Caco-2 (cell line): ENCODE results near the gene ALOX15B. TPM values are rescaled to one million over a fixed set of nuclear protein-coding genes. Genes with fewer than 3 reads are reported as not detected.

ENCODE experiments used
- BruUV-seq: library from RNA; stranded (reverse); fragments of 400-500 nt; replicated peaks from 2 replicates; lab custom pipeline; 2021; lab: Mats Ljungman, UMichigan
- CTCF ChIA-PET: fragments of 300-600 bp; sonication (Branson Sonifier 250); formaldehyde crosslinking; loops from one replicate; lab custom pipeline; 2022; ENCODE audit warnings: antibody characterized with exemption; lab: Charles Lee
- POLR2A ChIA-PET: fragments of 300-600 bp; sonication (Branson Sonifier 250); formaldehyde crosslinking; loops from one replicate; lab custom pipeline; 2022; ENCODE audit warnings: antibody characterized with exemption; lab: Charles Lee
- DNase-seq, 2 experiments: peaks; one replicate each; pipeline versions ENCODE4 v3.0.0 to v3.0.0-alpha.2; 2020 to 2022
- H3K27me3 ChIP-seq: replicated peaks from 2 replicates; pipeline ENCODE4 v1.6.0; 2011; ENCODE audit warnings: low read length; ENCODE audit not compliant: control insufficient read depth, insufficient read depth
- H3K36me3 ChIP-seq: 2 replicates; pipeline ENCODE4 v1.5.1; 2011; ENCODE audit warnings: low read length; ENCODE audit not compliant: control insufficient read depth, insufficient read depth
- H3K4me1 ChIP-seq: fragments of 250-450 bp; sonication (Bioruptor Pico); 2 replicates; pipeline ENCODE4 v1.5.1; 2020; ENCODE audit warnings: mild to moderate bottlenecking
- H3K4me3 ChIP-seq: 2 replicates; pipeline ENCODE4 v1.5.1; 2011; ENCODE audit warnings: low read depth, mild to moderate bottlenecking, control low read depth, low read length
- H3K9me3 ChIP-seq: fragments of 250-450 bp; sonication (Bioruptor Pico); 2 replicates; pipeline ENCODE4 v1.5.1; 2020; ENCODE audit warnings: mild to moderate bottlenecking, moderate library complexity
- H3K27ac Mint-ChIP-seq: one replicate; pipeline ENCODE4 v1.8.0; 2022; ENCODE audit warnings: mixed read lengths; ENCODE audit not compliant: unreplicated experiment
- H3K27me3 Mint-ChIP-seq: one replicate; pipeline ENCODE4 v1.8.0; 2022; ENCODE audit warnings: mixed read lengths; ENCODE audit not compliant: insufficient read depth, unreplicated experiment
- H3K36me3 Mint-ChIP-seq: one replicate; pipeline ENCODE4 v1.8.0; 2022; ENCODE audit warnings: mild to moderate bottlenecking, mixed read lengths; ENCODE audit not compliant: insufficient read depth, unreplicated experiment
- H3K4me1 Mint-ChIP-seq: one replicate; pipeline ENCODE4 v1.8.0; 2022; ENCODE audit warnings: low read depth, mixed read lengths; ENCODE audit not compliant: unreplicated experiment
- H3K4me3 Mint-ChIP-seq: one replicate; pipeline ENCODE4 v1.8.0; 2022; ENCODE audit warnings: mild to moderate bottlenecking, moderate library complexity, mixed read lengths; ENCODE audit not compliant: unreplicated experiment
- H3K9me3 Mint-ChIP-seq: one replicate; pipeline ENCODE4 v1.8.0; 2022; ENCODE audit warnings: mixed read lengths; ENCODE audit not compliant: unreplicated experiment
- intact Hi-C: fragments of 100-400 bp; cut with micrococcal nuclease; formaldehyde crosslinking; loops from one replicate; pipeline ENCODE4 v1.10.0; 2022; ENCODE audit not compliant: unreplicated experiment
- total RNA-seq: library from RNA; stranded (reverse); gene quantifications from 2 replicates; pipeline ENCODE4 v1.2.3, GENCODE V29; 2022
- TF ChIP-seq, protein P1 (sequence below), 2 experiments: fragments of 200-600 bp in 1 of 2; IDR thresholded peaks; 1 replicate in 1 of 2; 2 replicates in 1 of 2; pipeline versions ENCODE4 v1.5.1 to v1.8.0; 2011 to 2022; ENCODE audit warnings: antibody characterized with exemption in 1 of 2, control low read depth in 1 of 2, inconsistent platforms in 1 of 2, low read depth in 1 of 2, low read length in 1 of 2, mild to moderate bottlenecking in 1 of 2, moderate library complexity in 1 of 2; ENCODE audit not compliant: insufficient read depth in 1 of 2, severe bottlenecking in 1 of 2, unreplicated experiment in 1 of 2

ALOX15B gene
- total RNA-seq, 1 experiment from 2014 or later = not detected

DNA sequence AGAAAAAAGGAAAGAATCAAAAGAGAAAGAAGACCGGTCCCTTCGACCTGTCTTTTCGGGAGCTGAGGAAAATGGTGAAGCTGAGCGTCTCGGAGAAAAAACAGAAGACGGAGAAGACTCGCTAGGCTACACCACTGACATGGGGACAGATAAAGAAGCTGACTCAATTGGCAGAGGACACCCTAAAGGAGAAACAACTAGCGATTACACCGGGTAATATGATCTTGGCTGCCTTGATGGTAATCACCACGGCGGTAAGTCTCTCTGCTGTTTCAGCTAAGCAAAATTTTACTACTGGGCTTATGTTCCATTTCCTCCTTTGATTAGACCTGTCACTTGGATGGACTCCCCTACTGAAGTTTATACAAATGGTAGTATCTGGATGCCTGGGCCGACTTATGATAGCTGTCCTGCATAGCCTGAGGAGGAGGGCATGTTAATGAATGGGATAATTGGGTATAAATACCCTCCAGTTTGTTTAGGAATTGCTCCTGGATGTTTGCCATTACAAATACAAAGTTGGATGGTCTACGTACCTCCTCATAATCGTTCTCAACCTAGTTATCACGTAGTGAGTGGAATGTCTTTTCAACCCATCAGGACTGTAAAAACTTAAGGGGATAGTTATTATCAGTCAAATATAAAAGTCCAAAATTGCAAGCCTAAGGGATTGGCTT, 24.1 kb downstream of the ALOX15B start:
- Mint-ChIP-seq H3K4me1 (peaks cover 3% of the 10 kb centered on the region), H3K27ac (no peak overlapping the region), H3K27me3 (no peaks in the 10 kb centered on the region), H3K9me3 (no peaks in the 10 kb centered on the region), H3K4me3 (no peak overlapping the region), H3K36me3 (no peaks in the 10 kb centered on the region)
- TF ChIP-seq, protein P1, sequence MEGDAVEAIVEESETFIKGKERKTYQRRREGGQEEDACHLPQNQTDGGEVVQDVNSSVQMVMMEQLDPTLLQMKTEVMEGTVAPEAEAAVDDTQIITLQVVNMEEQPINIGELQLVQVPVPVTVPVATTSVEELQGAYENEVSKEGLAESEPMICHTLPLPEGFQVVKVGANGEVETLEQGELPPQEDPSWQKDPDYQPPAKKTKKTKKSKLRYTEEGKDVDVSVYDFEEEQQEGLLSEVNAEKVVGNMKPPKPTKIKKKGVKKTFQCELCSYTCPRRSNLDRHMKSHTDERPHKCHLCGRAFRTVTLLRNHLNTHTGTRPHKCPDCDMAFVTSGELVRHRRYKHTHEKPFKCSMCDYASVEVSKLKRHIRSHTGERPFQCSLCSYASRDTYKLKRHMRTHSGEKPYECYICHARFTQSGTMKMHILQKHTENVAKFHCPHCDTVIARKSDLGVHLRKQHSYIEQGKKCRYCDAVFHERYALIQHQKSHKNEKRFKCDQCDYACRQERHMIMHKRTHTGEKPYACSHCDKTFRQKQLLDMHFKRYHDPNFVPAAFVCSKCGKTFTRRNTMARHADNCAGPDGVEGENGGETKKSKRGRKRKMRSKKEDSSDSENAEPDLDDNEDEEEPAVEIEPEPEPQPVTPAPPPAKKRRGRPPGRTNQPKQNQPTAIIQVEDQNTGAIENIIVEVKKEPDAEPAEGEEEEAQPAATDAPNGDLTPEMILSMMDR (IDR thresholded peaks at IDR 0.05; ENCODE audit: insufficient read depth in 1 of 2, low read depth in 1 of 2, low read length in 1 of 2, severe bottlenecking in 1 of 2, unreplicated experiment in 1 of 2) = no peak
- ChIA-PET CTCF (no interaction called here), POLR2A (no interaction called here)
- no peak for DNase-seq
- no peaks in the 10 kb centered on the region for H3K36me3 ChIP-seq
- H3K27me3 ChIP-seq = no peaks in the 10 kb centered on the region
- no TSS peak for BruUV-seq
- H3K4me1 ChIP-seq = no peaks in the 10 kb centered on the region
- no peaks in the 10 kb centered on the region for H3K9me3 ChIP-seq
- intact Hi-C loops = no loop called here
- H3K4me3 ChIP-seq = no peak overlapping the region

DNA sequence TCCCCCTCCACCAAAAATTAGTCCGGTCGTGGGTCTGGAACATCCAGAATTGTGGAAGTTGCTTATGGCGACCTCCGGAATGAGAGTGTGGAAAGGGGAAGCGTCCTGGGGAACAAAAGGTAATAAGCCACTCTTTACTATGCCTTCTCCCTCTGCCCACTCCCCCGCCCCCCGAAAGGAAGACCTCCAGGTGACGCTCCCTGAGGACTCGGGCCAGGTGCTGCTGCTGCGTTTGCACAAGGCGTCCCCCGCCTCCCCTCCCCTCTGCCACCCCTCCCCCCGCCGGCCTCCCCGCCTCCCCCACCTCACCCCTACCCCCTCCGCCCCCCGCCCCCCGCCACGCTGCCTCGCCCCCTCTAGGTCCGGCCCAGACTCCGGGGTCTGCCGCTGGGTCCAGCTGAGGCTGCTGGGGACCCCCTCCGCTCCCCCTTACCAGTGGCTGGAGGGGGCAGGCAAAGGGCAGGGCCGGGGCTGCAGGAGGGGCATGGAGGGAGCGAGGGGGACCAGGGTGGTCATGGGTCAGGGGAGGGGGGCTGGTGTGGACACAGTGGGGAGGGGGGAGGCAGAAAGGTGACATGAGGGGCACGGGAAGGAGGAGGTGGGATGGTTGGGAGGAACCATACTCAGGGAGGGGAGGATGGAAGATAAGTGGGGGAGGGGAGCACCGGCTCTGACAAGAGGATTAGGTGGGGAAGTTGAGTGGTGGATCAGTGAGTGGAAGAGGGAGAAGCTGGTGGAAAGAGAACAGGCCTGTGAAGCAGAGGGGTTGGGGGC, 25.1 kb downstream of the ALOX15B start:
- intact Hi-C loops = no loop called here
- Mint-ChIP-seq H3K36me3 (no peaks in the 10 kb centered on the region), H3K27ac (no peak overlapping the region), H3K4me3 (no peak overlapping the region), H3K4me1 (peaks cover 13% of the 10 kb centered on the region), H3K9me3 (no peaks in the 10 kb centered on the region), H3K27me3 (no peaks in the 10 kb centered on the region)
- no peak overlapping the region for H3K4me3 ChIP-seq
- BruUV-seq = no TSS peak
- H3K36me3 ChIP-seq = no peaks in the 10 kb centered on the region
- ChIA-PET CTCF (interaction anchor here (0.6 kb wide), 1 partner anchor 722 kb away, joined by 4 read pairs; no protein-coding TSS in a partner anchor), POLR2A (no interaction called here)
- no peak for DNase-seq
- peaks cover 9% of the 10 kb centered on the region for H3K4me1 ChIP-seq
- H3K9me3 ChIP-seq = no peaks in the 10 kb centered on the region
- H3K27me3 ChIP-seq = no peaks in the 10 kb centered on the region
- TF ChIP-seq, protein P1 (IDR thresholded peaks at IDR 0.05; ENCODE audit: insufficient read depth in 1 of 2, low read depth in 1 of 2, low read length in 1 of 2, severe bottlenecking in 1 of 2, unreplicated experiment in 1 of 2) = no peak

DNA sequence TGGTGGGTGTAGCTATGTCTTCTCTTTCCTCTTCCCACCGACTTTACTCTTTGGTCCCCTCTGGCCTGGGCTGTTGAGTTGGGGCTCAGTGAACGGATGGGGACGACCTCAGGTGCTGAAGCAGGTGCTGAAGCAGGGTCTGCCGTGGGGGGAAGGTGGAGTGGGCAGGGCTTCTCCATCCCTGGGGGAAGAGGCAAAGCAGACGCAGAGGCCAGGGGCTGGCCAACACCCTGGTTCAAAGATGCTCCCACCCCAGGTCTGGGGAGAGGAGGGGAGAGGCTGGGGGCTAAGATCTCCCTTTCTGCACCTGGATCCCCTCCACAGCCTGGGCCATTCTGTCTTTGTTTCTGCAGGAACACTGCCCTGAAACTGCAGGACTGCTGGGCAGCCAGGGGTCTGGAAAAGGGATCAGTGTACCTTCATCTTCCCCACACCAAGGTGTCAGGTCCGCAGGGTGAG, 25.7 kb downstream of the ALOX15B start:
- H3K27me3 Mint-ChIP-seq = no peaks in the 10 kb centered on the region
- POLR2A ChIA-PET = no interaction called here
- no peaks in the 10 kb centered on the region for H3K27me3 ChIP-seq

More for the DNA sequence above, 25.7 kb downstream of the ALOX15B start:
- H3K9me3 Mint-ChIP-seq = no peaks in the 10 kb centered on the region
- H3K4me3 ChIP-seq = no peak overlapping the region
- CTCF ChIA-PET = interaction anchor here (0.6 kb wide), 1 partner anchor 722 kb away, joined by 4 read pairs; no protein-coding TSS in a partner anchor
- no peak overlapping the region for H3K4me3 Mint-ChIP-seq
- no TSS peak for BruUV-seq
- intact Hi-C loops = no loop called here
- peaks cover 15% of the 10 kb centered on the region for H3K4me1 ChIP-seq
- H3K4me1 Mint-ChIP-seq = peaks cover 14% of the 10 kb centered on the region
- H3K36me3 ChIP-seq = no peaks in the 10 kb centered on the region
- no peaks in the 10 kb centered on the region for H3K36me3 Mint-ChIP-seq
- DNase-seq = no peak
- no peak overlapping the region for H3K27ac Mint-ChIP-seq
- H3K9me3 ChIP-seq = no peaks in the 10 kb centered on the region
- TF ChIP-seq, protein P1 (IDR thresholded peaks at IDR 0.05; ENCODE audit: insufficient read depth in 1 of 2, low read depth in 1 of 2, low read length in 1 of 2, severe bottlenecking in 1 of 2, unreplicated experiment in 1 of 2) = no peak
